Liver (tissue), 9 donors: ENCODE measurements around the gene KAZN. TPM values are rescaled to one million over a fixed set of nuclear protein-coding genes. Genes with fewer than 3 reads are reported as not detected.

Experiments used
- DNase-seq: peaks from one replicate; pipeline ENCODE4 v3.0.0-alpha.2; 2017; ENCODE audit warnings: low spot score
- H3K27ac ChIP-seq, 2 donors: one replicate each; pipeline ENCODE4 v1.7.0; 2013; ENCODE audit warnings: inconsistent platforms in 2 of 2, low read length in 2 of 2, control low read depth in 1 of 2, low read depth in 1 of 2, mild to moderate bottlenecking in 1 of 2
- H3K27me3 ChIP-seq, 4 donors: one replicate each; pipeline versions ENCODE4 v1.6.1 to v1.7.0; 2013; ENCODE audit warnings: low read length in 3 of 4, inconsistent platforms in 1 of 4, mild to moderate bottlenecking in 1 of 4, moderate library complexity in 1 of 4; ENCODE audit not compliant: control insufficient read depth in 4 of 4, insufficient read depth in 4 of 4
- H3K36me3 ChIP-seq, 4 donors: one replicate each; pipeline versions ENCODE4 v1.6.1 to v1.7.0; 2013; ENCODE audit warnings: low read length in 3 of 4, mild to moderate bottlenecking in 3 of 4, low read depth in 1 of 4, moderate library complexity in 1 of 4; ENCODE audit not compliant: control insufficient read depth in 4 of 4, insufficient read depth in 3 of 4
- H3K4me1 ChIP-seq, 4 donors: one replicate each; pipeline versions ENCODE4 v1.6.1 to v1.7.0; 2013; ENCODE audit warnings: low read length in 3 of 4, mild to moderate bottlenecking in 3 of 4, moderate library complexity in 1 of 4; ENCODE audit not compliant: control insufficient read depth in 4 of 4, insufficient read depth in 4 of 4
- H3K4me3 ChIP-seq, 3 donors: one replicate each; pipeline versions ENCODE4 v1.6.1 to v1.7.0; 2013; ENCODE audit warnings: low read length in 3 of 3, control low read depth in 1 of 3, low read depth in 1 of 3, mild to moderate bottlenecking in 1 of 3
- H3K9ac ChIP-seq, 2 donors: one replicate each; pipeline ENCODE4 v1.7.0; 2013; ENCODE audit warnings: low read length in 2 of 2, mild to moderate bottlenecking in 2 of 2, moderate library complexity in 2 of 2, control low read depth in 1 of 2, low read depth in 1 of 2
- H3K9me3 ChIP-seq, 4 donors: one replicate each; pipeline versions ENCODE4 v1.6.1 to v1.7.0; 2013; ENCODE audit warnings: low read length in 3 of 4; ENCODE audit not compliant: control insufficient read depth in 4 of 4
- ATF3 ChIP-seq: IDR thresholded peaks from 2 replicates; pipeline ENCODE4 v1.6.1; 2016; ENCODE audit warnings: antibody characterized with exemption
- EGR1 ChIP-seq, 2 donors: IDR thresholded peaks; 2 replicates each; pipeline ENCODE4 v1.6.1; 2016 to 2018; ENCODE audit warnings: antibody characterized with exemption in 2 of 2, low read depth in 2 of 2
- FOXA1 ChIP-seq: IDR thresholded peaks from 2 replicates; pipeline ENCODE4 v1.6.1; 2016; ENCODE audit warnings: antibody characterized with exemption
- FOXA2 ChIP-seq: IDR thresholded peaks from 2 replicates; pipeline ENCODE4 v1.6.1; 2016; ENCODE audit warnings: antibody characterized with exemption
- GABPA ChIP-seq, 2 donors: IDR thresholded peaks in 1 of 2; conservative IDR thresholded peaks in 1 of 2; 2 replicates each; pipeline ENCODE4 v1.6.1; 2016; ENCODE audit warnings: antibody characterized with exemption in 2 of 2, mild to moderate bottlenecking in 1 of 2, moderate library complexity in 1 of 2
- HNF4A ChIP-seq, 2 donors: conservative IDR thresholded peaks; 2 replicates each; pipeline ENCODE4 v1.6.1; 2016; ENCODE audit warnings: antibody characterized with exemption in 2 of 2, mild to moderate bottlenecking in 2 of 2
- HNF4G ChIP-seq: IDR thresholded peaks from 2 replicates; pipeline ENCODE4 v1.6.1; 2016; ENCODE audit warnings: antibody characterized with exemption
- JUND ChIP-seq, 2 donors: IDR thresholded peaks; 2 replicates each; pipeline ENCODE4 v1.6.1; 2016; ENCODE audit warnings: antibody characterized with exemption in 2 of 2
- MAX ChIP-seq: IDR thresholded peaks from 2 replicates; pipeline ENCODE4 v1.6.1; 2016; ENCODE audit warnings: antibody characterized with exemption
- NR2F2 ChIP-seq: IDR thresholded peaks from 2 replicates; pipeline ENCODE4 v1.6.1; 2016; ENCODE audit warnings: antibody characterized with exemption
- RAD21 ChIP-seq, 2 donors: IDR thresholded peaks; 2 replicates each; pipeline ENCODE4 v1.6.1; 2016; ENCODE audit warnings: antibody characterized with exemption in 2 of 2, mild to moderate bottlenecking in 2 of 2
- REST ChIP-seq: IDR thresholded peaks from 2 replicates; pipeline ENCODE4 v1.6.1; 2016; ENCODE audit warnings: antibody characterized with exemption, mild to moderate bottlenecking
- RXRA ChIP-seq, 2 donors: IDR thresholded peaks; 2 replicates each; pipeline ENCODE4 v1.6.1; 2017 to 2018; ENCODE audit warnings: antibody characterized with exemption in 2 of 2, mild to moderate bottlenecking in 1 of 2
- SP1 ChIP-seq: IDR thresholded peaks from 2 replicates; pipeline ENCODE4 v1.6.1; 2018; ENCODE audit warnings: antibody characterized with exemption, mild to moderate bottlenecking
- TAF1 ChIP-seq: conservative IDR thresholded peaks from 2 replicates; pipeline ENCODE4 v1.6.1; 2016; ENCODE audit warnings: antibody characterized with exemption, mild to moderate bottlenecking
- YY1 ChIP-seq: IDR thresholded peaks from 2 replicates; pipeline ENCODE4 v1.6.1; 2016; ENCODE audit warnings: antibody characterized with exemption, mild to moderate bottlenecking
- ZBTB33 ChIP-seq: IDR thresholded peaks from 2 replicates; pipeline ENCODE4 v1.6.1; 2016; ENCODE audit warnings: antibody characterized with exemption
- WGBS: extraction: QIAGEN DNeasy Blood & Tissue Kit; methylation state at CpG from one replicate; pipeline ENCODE4 v1.1.7; 2013; 5-methylcytosine and 5-hydroxymethylcytosine counted together
- polyA plus RNA-seq, 2 donors: library from polyadenylated mRNA; stranded (reverse) in 1 of 2; unstranded in 1 of 2; fragments of 200-250 nt in 1 of 2; fragments of >200 nt in 1 of 2; fragmentation: Nextera tagmentation in 1 of 2; extraction: Ambion mirVana in 1 of 2; gene quantifications; one replicate each; pipeline versions ENCODE4 v1.2.1 to v1.2.3, GENCODE V29; 2013 to 2015
- total RNA-seq, 2 donors: library from RNA; depleted of rRNA; stranded (reverse); fragments of >200 nt; gene quantifications; one replicate each; pipeline ENCODE4 v1.2.3, GENCODE V29; 2014
- TF ChIP-seq, protein P1 (sequence below): fragments of 150-350 bp; IDR thresholded peaks from 2 replicates; pipeline ENCODE4 v1.5.1; 2017; ENCODE audit warnings: improper control_type of control experiment, low read depth, low read length; ENCODE audit not compliant: missing input control
- donor health status: healthy.
- donor health status: healthy.
- donor health status: healthy.
- donor health status: healthy.
- donor health status: healthy.

The KAZN gene
- total and polyA plus RNA-seq, 4 donors = 1.9 to 6.9 (median 2.4) TPM

DNA sequence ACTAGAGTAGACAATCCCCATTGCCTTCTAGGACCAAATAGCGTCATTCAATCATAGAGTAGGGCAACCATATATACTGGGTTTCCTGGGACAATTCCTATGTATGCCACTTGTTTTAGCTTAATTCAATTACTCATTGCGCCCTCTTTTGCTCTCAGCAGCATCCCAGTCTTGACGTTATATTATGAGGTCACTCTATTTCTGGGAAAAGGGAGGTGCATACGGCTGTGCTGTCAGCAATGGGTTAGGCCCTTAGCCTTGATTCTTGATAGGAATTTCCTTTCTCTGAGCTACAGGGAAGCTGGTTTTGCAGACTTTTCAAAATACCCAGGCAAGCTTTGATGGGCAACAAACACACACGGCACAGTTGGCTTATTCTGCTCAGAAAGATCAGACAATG, 4.4 kb upstream of the KAZN start:
- DNase-seq = no peak
- Histone ChIP-seq H3K9ac (no peak overlapping the region), H3K4me3 (no peak overlapping the region), H3K27ac (no peak overlapping the region), H3K36me3 (no peaks in the 10 kb centered on the region), H3K27me3 (peaks cover 0 to 12% (median 7%) of the 10 kb centered on the region in 4 donors), H3K4me1 (peaks cover 0 to 5% (median 1%) of the 10 kb centered on the region in 4 donors), H3K9me3 (no peaks in the 10 kb centered on the region)
- TF ChIP-seq YY1 (no peak), NR2F2 (no peak), HNF4G (no peak), RAD21 (IDR thresholded peaks at IDR 0.05) (no peak), REST (no peak), JUND (IDR thresholded peaks at IDR 0.05) (no peak), FOXA1 (no peak), GABPA (IDR thresholded peaks at IDR 0.05 in 1 of 2, conservative IDR thresholded peaks at IDR 0.05 in 1 of 2) (no peak), TAF1 (no peak), RXRA (IDR thresholded peaks at IDR 0.05) (no peak), HNF4A (conservative IDR thresholded peaks at IDR 0.05) (no peak), ZBTB33 (no peak), MAX (no peak), EGR1 (IDR thresholded peaks at IDR 0.05; ENCODE audit: low read depth in 2 of 2) (no peak), FOXA2 (no peak), ATF3 (no peak)
- WGBS = 75% methylated on average over 5 of the region's 5 CpGs

DNA sequence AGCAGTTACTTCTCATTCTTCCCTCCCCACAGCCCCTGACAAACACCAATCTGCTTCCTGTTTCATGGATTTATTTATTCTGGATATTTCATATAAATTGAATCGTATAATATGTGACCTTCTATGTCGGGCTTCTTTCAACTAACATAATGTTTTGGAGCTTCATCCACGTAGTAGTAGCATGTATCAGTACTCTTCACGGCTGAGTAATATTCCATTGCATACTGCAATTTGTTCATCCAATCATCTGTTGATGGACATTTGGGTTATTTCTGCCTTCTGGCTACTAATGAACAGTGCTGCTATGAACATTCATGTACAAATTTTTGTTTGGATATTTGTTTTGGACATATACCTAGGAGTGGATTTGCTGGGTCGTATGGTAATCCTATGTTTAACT, 1.9 kb upstream of the KAZN start:
- DNase-seq = no peak
- H3K27me3 ChIP-seq = peaks cover 2 to 16% (median 7%) of the 10 kb centered on the region in 4 donors
- H3K27ac ChIP-seq = no peak overlapping the region
- no peaks in the 10 kb centered on the region for H3K9me3 ChIP-seq
- WGBS = 86% methylated on average over 5 of the region's 5 CpGs
- H3K36me3 ChIP-seq = no peaks in the 10 kb centered on the region
- no peak overlapping the region for H3K4me3 ChIP-seq
- peaks cover 0 to 10% (median 3%) of the 10 kb centered on the region in 4 donors for H3K4me1 ChIP-seq
- no peak overlapping the region for H3K9ac ChIP-seq
- TF ChIP-seq ZBTB33 (no peak), HNF4A (conservative IDR thresholded peaks at IDR 0.05) (no peak), RAD21 (IDR thresholded peaks at IDR 0.05) (no peak), JUND (IDR thresholded peaks at IDR 0.05) (no peak), GABPA (IDR thresholded peaks at IDR 0.05 in 1 of 2, conservative IDR thresholded peaks at IDR 0.05 in 1 of 2) (no peak), RXRA (IDR thresholded peaks at IDR 0.05) (no peak), NR2F2 (no peak), TAF1 (no peak), REST (no peak), YY1 (no peak), MAX (no peak), EGR1 (IDR thresholded peaks at IDR 0.05; ENCODE audit: low read depth in 2 of 2) (no peak), SP1 (no peak)
- TF ChIP-seq, protein P1, sequence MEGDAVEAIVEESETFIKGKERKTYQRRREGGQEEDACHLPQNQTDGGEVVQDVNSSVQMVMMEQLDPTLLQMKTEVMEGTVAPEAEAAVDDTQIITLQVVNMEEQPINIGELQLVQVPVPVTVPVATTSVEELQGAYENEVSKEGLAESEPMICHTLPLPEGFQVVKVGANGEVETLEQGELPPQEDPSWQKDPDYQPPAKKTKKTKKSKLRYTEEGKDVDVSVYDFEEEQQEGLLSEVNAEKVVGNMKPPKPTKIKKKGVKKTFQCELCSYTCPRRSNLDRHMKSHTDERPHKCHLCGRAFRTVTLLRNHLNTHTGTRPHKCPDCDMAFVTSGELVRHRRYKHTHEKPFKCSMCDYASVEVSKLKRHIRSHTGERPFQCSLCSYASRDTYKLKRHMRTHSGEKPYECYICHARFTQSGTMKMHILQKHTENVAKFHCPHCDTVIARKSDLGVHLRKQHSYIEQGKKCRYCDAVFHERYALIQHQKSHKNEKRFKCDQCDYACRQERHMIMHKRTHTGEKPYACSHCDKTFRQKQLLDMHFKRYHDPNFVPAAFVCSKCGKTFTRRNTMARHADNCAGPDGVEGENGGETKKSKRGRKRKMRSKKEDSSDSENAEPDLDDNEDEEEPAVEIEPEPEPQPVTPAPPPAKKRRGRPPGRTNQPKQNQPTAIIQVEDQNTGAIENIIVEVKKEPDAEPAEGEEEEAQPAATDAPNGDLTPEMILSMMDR = no peak
